Lower leg skin (tissue), 4 donors: ENCODE data around the gene INHBB. TPM values are rescaled to one million over a fixed set of nuclear protein-coding genes. Genes with fewer than 3 reads are reported as not detected.
"Not testable (repeated sequence)": the region's sequence is repeated elsewhere in the genome, so short reads cannot be mapped to it uniquely, and the experiment has no call there.

Experiments
- DNase-seq, 2 donors: peaks; one replicate each; pipeline ENCODE4 v3.0.0-alpha.2; 2019; ENCODE audit warnings: low spot score in 2 of 2
- H3K4me3 ChIP-seq: fragments of 200-600 bp; sonication (generic); 2 replicates; pipeline ENCODE4 v1.5.1; 2017; ENCODE audit warnings: mild to moderate bottlenecking, low read depth; ENCODE audit not compliant: poor library complexity, severe bottlenecking
- POLR2A ChIP-seq, 2 donors: fragments of 450-650 bp; IDR thresholded peaks; one replicate each; pipeline ENCODE4 v1.6.1; 2016 to 2017; ENCODE audit warnings: antibody characterized with exemption in 2 of 2, mild to moderate bottlenecking in 1 of 2, moderate library complexity in 1 of 2
- WGBS, 2 donors: methylation state at CpG; one replicate each; pipeline ENCODE4 v1.1.5; 2018; 5-methylcytosine and 5-hydroxymethylcytosine counted together
- intact Hi-C: fragments of 100-400 bp; cut with DNase I; formaldehyde crosslinking; loops from one replicate; pipeline ENCODE4 v1.15.0; 2023; ENCODE audit warnings: low total_unique reads
- total RNA-seq, 4 donors: library from RNA; depleted of rRNA; stranded (reverse); fragments of >200 nt; gene quantifications; one replicate each; pipeline ENCODE4 v1.1.0, GENCODE V29; 2016
- TF ChIP-seq, protein P1 (sequence below), 3 donors: fragments of 450-650 bp; IDR thresholded peaks; one replicate each; pipeline ENCODE4 v1.5.1; 2016; ENCODE audit warnings: antibody characterized with exemption in 3 of 3, mild to moderate bottlenecking in 3 of 3, moderate library complexity in 2 of 3

INHBB gene
- total RNA-seq, 4 donors from 2014 or later = 9.4 to 47.9 (median 25.0) TPM

DNA sequence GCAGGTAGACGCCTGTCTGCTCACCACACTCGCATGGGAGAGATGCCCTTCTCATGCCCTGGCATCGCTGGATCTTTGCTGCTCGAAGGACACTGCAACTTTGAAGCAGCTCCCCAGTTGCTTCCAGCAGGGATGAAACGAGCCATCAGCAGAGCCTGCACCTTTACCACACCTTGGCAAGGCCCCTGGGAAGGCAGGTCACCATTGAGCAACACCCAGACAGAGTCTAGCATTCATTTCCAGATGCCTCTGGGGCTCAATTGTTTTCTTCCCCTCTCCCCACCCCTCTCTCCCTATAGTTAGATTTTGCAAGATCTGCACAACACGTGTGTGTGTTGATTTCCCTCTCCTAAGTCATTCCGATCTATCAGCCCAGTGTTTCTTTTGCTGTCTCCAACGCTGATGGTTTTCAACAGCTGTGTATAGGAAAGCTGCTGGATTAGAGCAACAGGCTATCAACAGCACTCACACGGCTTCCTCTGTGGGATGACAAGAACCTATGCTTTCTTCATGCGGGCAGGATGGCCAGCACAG is 25.6 kb upstream of the INHBB start:
- no peak overlapping the region for H3K4me3 ChIP-seq
- no peak for TF ChIP-seq POLR2A (IDR thresholded peaks at IDR 0.05)
- TF ChIP-seq, protein P1, sequence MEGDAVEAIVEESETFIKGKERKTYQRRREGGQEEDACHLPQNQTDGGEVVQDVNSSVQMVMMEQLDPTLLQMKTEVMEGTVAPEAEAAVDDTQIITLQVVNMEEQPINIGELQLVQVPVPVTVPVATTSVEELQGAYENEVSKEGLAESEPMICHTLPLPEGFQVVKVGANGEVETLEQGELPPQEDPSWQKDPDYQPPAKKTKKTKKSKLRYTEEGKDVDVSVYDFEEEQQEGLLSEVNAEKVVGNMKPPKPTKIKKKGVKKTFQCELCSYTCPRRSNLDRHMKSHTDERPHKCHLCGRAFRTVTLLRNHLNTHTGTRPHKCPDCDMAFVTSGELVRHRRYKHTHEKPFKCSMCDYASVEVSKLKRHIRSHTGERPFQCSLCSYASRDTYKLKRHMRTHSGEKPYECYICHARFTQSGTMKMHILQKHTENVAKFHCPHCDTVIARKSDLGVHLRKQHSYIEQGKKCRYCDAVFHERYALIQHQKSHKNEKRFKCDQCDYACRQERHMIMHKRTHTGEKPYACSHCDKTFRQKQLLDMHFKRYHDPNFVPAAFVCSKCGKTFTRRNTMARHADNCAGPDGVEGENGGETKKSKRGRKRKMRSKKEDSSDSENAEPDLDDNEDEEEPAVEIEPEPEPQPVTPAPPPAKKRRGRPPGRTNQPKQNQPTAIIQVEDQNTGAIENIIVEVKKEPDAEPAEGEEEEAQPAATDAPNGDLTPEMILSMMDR (IDR thresholded peaks at IDR 0.05) = no peak
- intact Hi-C loops = no loop called here
- WGBS, 2 donors = 54 to 67% methylated on average over 10 of the region's 10 CpGs
- DNase-seq = peak in 1 of 2 donors; percentile 50

DNA sequence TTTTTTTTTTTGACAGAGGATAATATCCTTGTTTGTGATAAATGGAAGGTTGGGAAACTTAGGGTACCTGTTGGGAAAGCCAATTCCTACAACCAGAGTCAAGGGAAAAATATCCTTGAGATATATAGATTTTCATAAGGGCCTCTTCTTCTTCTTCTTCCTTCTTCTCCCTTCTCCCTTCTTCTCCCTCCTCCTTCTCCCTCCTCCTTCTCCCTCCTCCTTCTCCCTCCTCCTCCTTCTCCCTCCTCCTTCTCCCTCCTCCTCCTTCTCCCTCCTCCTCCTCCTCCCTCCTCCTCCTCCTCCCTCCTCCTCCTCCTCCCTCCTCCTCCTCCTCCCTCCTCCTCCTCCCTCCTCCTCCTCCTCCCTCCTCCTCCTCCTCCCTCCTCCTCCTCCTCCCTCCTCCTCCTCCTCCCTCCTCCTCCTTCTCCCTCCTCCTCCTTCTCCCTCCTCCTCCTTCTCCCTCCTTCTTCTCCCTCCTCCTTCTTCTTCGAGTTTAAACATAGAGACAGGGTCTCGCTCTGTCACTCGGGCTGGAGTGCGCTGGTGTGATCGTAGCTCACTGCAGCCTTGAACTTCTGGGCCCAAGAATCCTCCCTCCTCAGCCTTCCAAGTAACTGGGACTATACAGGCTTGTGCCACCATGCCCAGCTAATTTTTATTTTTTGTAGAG is 24.9 kb upstream of the INHBB start:
- H3K4me3 ChIP-seq, DNase-seq, intact Hi-C loops: not testable (repeated sequence)
- WGBS, 2 donors = 82 to 93% methylated on average over 5 of the region's 5 CpGs

DNA sequence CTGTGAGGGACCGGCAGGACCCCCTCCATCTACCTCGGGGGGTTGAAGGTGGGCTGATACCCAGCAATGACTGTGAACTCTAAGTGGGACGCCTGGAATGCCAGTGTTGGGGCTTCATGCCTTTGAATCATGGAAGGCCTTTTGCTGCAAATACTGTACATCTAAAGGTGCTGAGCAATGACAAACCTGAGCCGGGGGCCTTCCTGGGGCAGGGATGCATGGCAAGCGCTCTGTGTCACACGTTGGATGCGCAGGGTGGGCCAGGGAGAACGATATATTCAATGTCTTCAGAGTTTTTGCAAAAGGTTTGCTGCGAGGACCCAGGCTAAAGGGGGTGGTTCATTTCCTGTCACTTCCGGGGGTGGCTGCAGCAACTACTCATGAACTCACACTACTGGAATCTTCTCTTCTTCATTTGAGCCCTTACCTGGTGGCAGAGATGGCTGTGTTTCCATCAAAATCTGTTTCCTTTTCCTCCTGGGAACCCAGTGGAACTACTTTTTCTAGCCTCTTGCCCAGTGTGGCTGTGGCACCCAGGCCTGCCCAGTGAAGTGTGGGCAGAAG is 24.1 kb upstream of the INHBB start:
- TF ChIP-seq, protein P1 (IDR thresholded peaks at IDR 0.05) = no peak
- no peak for TF ChIP-seq POLR2A (IDR thresholded peaks at IDR 0.05)
- no peak overlapping the region for H3K4me3 ChIP-seq
- intact Hi-C loops = no loop called here

DNA sequence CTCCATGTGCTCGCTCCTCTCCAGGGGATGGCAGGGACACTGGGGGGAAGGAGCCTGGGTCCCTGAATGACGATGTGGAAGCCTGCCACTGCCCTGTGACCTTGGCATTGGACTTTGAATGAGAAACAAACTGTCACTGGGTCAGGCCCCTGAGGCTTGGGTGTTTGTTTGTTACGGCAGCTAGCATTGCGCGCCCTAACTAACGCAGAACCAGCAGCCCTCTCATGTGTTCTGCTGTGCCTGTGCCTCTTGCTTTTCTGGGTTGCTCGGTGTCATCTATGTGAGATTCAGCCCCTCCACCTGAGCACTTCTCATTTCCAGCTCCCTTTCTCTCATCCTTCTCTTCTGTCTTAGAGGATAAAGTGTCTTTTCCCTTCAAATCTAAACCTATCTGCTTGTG is 23.6 kb upstream of the INHBB start:
- no peak for TF ChIP-seq POLR2A (IDR thresholded peaks at IDR 0.05)
- TF ChIP-seq, protein P1 (IDR thresholded peaks at IDR 0.05) = no peak
- WGBS, 2 donors = 99 to 100% methylated on average over 7 of the region's 7 CpGs
- no peak overlapping the region for H3K4me3 ChIP-seq
- no peak for DNase-seq
- intact Hi-C loops = no loop called here

More for the DNA sequence above, 24.1 kb upstream of the INHBB start:
- no peak for DNase-seq
- 88 to 92% methylated on average over 10 of the region's 10 CpGs for WGBS, 2 donors

DNA sequence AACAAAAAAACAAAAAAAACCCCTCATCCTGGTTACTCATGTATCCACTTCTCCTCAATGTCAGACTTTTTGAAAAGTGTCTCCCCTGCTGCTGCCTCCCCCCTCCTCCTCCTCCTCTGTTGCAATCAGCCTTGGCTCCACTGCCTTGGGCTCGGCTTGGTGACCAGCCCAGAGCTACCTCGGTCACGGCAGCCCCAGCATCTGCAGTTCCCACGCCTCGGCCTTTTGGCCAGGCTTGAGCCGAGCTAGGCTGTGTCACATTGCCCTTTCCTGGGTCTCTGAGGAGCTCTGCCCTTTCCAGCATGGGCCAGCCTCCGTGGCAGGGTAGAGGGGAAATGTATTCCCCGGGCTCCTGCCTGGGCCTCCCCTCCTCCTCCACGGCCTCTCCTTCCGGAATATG is 22.7 kb upstream of the INHBB start:
- WGBS, 2 donors = 46 to 58% methylated on average over 10 of the region's 10 CpGs
- peak; percentile 61 to 94 for DNase-seq
- intact Hi-C loops = no loop called here
- H3K4me3 ChIP-seq = no peak overlapping the region
- no peak for TF ChIP-seq POLR2A (IDR thresholded peaks at IDR 0.05)
- TF ChIP-seq, protein P1 (IDR thresholded peaks at IDR 0.05) = no peak

DNA sequence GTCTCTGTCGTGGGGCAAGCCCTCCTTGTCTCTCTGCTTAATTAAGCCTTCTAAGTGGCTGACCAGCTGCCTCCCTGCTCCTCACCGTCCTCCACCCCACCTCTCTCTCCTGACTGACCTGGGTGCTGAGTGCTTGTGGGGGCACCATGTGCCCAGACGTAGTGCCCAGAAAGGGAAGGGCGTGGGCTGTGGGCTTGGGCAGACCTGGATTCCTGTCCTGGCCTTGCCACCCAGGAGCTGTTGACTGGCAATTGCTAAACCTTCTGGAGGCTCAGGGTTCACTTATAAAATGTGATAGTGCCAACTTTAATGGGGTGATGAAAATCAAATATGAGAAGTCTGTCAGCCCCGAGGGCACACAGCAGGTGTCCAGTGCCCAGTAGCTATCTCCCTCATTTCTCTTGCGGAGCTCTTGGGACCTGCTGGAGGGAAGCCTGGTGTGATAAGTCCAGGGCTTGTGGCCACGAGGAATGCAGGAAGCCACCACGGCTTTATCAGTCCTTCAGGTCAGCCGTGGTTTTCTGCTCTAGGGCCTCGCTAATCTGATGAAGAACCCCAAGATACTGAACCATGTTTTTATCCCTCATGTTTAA is 22.0 kb upstream of the INHBB start:
- no peak overlapping the region for H3K4me3 ChIP-seq
- intact Hi-C loops = no loop called here
- TF ChIP-seq, protein P1 (IDR thresholded peaks at IDR 0.05) = no peak
- no peak for TF ChIP-seq POLR2A (IDR thresholded peaks at IDR 0.05)
- no peak for DNase-seq
- 83 to 89% methylated on average over 9 to 10 of the region's 10 CpGs for WGBS, 2 donors
